PFSK-1 (cell line): ENCODE results near the gene MTERF4.

Experiments used
- POLR2AphosphoS5 ChIP-seq: IDR thresholded peaks from 2 replicates; pipeline ENCODE4 v1.6.1; 2012; ENCODE audit warnings: low read depth, mild to moderate bottlenecking, control low read depth, low read length, moderate library complexity
- REST ChIP-seq, 2 experiments: IDR thresholded peaks; 2 replicates each; pipeline versions ENCODE4 v1.6.1 to v1.8.0; 2011 to 2012; ENCODE audit warnings: low read depth in 2 of 2, low read length in 2 of 2, control low read depth in 1 of 2, inconsistent platforms in 1 of 2, mild to moderate bottlenecking in 1 of 2, moderate library complexity in 1 of 2; ENCODE audit not compliant: insufficient read depth in 1 of 2

GRCh38 chr2:241131531-241131930 lies 29.4 kb upstream of the MTERF4 start:
- no peak for TF ChIP-seq REST (IDR thresholded peaks at IDR 0.05; ENCODE audit: insufficient read depth in 1 of 2, low read depth in 2 of 2, low read length in 2 of 2)
- no peak for TF ChIP-seq POLR2AphosphoS5
